Measurements from ENCODE around the gene CLCF1.

The CLCF1 gene

DNA sequence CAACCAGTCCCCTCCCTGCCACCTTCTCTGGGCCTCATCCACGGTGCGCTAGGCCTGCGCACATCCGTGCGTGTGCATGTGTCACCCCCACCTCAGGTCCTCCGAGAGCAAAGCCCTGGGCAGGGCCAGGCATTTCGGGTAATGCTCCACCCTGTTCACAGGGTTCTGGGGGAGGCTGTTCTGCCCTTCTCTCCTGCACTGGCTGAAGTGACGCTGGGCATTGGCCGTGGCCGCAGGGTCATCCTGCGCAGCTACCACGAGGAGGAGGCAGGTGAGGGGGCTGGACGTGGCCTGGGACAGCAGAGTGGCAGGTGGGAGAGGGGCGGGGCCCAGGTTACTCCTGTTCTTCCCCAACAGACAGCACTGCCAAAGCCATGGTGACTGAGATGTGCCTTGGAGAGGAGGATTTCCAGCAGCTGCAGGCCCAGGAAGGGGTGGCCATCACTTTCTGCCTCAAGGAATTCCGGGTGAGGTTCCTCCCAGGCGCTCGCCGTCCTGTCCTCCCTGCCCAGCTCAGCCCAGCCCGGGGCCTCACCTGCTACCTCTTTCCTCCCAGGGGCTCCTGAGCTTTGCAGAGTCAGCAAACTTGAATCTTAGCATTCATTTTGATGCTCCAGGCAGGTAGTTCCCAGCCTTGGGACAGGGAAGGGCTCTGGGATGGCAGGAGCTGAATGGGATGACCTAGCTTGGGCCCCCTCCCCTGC lies 22.3 kb upstream of the CLCF1 start:
- DNase-seq, result no peak

- DNase-seq, result no peak
Measured at GRCh38 chr11:67393990-67394389, 20.6 kb upstream of the CLCF1 start.

GRCh38 chr11:67393437-67393836 lies 20.0 kb upstream of the CLCF1 start:
- no peak for DNase-seq

- DNase-seq, result no peak
Measured at GRCh38 chr11:67392183-67392715, 18.9 kb upstream of the CLCF1 start.

DNA sequence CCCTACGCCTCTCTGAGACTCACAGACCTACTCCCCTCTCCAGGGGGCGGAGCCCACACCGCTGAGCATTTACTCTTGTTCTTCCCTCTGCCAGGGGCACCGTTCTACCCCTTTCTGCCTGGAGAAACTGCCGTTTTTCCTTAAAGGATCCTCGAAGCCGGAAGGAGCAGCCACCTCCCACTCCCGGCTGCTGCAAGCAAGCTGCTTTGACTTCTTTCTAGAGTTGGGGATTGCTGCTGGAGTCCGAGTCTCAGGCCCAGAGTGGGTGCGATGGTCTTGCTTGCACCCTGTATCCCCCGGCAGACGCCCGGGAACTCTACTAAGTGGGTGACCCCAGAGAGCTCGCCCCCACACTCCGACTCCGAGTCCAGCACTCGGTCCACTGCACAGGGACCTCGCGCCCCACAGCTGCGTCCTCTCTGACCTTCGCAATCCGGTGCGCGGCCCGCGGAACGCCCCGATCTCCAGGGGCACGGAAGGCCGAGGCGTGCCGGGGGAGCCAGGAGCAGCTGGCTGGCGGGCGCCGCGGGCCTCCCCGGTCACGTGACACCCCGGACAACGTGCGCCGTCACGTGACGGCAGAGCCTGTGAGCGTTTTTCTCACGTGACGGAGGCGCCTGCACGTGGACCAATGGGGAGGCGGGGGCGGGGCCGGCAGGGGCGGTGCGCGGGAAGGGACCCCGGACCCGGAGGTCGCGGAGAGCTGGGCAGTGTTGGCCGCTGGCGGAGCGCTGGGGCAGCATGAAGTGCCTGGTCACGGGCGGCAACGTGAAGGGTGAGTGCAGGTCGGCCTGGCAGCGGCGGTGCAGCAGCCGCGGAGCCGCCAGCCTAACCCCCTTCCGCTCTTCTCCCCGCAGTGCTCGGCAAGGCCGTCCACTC lies 18.1 kb upstream of the CLCF1 start, which contains the start of gene RAD9A:
RAD9A (plus strand) TSS at position 683 of the 879 bp plus-strand sequence; CDS start at position 742, 59 bp downstream.
- DNase-seq, result peak; percentile 92

GRCh38 chr11:67390947-67391303 lies 17.5 kb upstream of the CLCF1 start:
- DNase-seq, result no peak

DNA sequence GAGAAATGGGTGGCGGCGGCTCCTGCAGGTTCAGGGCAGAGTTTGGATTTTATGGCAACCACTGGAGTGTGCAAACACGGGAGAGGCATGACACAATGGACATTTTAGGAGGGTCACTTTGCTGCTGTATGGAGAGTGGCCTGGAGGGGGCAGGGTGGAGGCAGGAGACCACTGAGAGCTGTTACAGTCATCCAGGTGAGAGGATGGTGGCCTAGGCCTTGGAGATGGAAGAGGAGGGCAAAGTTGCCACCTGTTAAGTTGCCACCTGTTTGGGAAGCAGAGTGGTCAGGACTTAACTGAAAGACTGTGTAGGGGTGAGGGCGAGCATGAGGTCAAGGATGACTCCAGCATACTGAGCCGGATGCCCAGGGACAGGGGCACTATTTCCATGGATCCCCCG lies 16.1 kb upstream of the CLCF1 start:
- DNase-seq, result no peak

- no peak for DNase-seq
Measured at GRCh38 chr11:67387518-67387917, 14.1 kb upstream of the CLCF1 start.

- no peak for DNase-seq
Measured at GRCh38 chr11:67387069-67387468, 13.7 kb upstream of the CLCF1 start.

DNA sequence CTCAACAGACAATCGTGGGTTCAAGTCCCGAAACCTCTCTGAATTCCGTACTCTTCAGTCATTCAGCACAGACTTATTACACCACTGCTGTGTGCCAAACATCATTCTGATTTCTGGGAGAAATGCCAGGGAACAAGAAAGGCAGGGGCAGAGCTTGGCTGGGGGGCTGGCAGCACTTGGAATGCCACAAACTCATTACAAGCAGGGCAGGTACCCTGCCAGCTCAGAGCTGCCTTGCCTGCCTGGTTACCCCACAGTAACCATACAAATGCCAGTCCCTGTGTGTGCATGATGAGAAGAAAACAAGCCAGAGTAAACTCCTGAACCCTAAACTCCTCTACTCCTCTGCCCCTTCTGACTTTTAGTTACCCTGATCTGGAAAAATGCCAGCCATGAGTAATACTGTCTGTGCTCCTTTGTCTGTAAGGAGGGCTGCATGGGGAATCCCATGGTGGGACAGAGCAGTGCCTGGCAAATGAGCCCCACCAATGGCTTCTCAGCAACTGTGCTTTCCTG lies 11.5 kb upstream of the CLCF1 start:
- peak; percentile 61 for DNase-seq

GRCh38 chr11:67382276-67383136 lies 9.1 kb upstream of the CLCF1 start:
- DNase-seq, result peak; percentile 77

- no peak for DNase-seq
Measured at GRCh38 chr11:67381244-67381972, 8.0 kb upstream of the CLCF1 start.

DNA sequence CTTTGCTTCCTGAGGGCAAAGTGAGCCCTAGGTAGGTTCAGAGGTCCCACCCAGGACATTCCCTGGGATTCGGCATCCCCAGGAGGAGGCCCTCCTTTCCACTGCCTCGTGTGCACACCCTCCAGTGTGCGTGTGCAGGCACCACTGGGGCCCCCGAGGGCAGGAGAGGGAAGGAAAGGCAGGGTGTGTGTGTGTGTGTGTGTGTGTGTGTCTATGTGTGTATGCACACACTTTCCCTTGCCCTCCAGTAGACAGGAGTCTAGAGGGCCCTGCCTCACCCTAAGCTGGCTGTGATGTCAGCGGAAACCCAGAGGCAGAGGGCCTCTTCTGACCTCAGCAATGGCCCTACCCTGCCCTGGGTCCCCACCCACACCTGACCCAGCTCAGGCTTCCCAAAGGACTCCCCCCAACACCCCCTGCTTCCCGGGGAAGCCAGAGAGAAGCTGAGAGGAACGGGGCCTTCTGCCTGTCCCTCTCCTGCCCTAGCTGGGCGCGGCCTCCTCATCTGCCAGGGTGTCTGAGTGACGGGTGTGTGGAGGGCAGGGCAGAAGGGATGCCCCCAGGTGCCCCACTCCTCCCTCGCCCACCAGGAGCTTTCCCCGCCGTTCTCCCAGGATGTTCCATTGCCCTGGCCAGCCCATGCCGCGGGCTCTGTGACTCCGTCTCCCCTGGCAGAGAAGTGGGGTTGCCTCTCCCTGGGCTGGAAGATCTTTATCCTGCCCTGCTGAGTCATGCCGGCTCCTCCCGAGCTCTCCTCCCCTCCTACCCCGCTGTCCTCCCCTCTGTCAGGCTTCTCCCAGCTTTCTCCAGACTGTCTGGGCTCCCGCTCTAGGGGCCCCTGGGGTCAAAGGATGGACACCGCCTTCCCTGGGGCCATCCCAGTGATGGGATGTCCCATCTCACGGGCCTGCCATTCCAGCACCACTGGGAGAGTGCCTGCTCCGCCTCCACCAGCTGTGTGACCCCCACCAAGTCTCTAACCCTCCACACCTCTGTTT lies 6.0 kb upstream of the CLCF1 start:
- peak; percentile 53 for DNase-seq

GRCh38 chr11:67378544-67378943 lies 5.1 kb upstream of the CLCF1 start:
- DNase-seq, result no peak

DNA sequence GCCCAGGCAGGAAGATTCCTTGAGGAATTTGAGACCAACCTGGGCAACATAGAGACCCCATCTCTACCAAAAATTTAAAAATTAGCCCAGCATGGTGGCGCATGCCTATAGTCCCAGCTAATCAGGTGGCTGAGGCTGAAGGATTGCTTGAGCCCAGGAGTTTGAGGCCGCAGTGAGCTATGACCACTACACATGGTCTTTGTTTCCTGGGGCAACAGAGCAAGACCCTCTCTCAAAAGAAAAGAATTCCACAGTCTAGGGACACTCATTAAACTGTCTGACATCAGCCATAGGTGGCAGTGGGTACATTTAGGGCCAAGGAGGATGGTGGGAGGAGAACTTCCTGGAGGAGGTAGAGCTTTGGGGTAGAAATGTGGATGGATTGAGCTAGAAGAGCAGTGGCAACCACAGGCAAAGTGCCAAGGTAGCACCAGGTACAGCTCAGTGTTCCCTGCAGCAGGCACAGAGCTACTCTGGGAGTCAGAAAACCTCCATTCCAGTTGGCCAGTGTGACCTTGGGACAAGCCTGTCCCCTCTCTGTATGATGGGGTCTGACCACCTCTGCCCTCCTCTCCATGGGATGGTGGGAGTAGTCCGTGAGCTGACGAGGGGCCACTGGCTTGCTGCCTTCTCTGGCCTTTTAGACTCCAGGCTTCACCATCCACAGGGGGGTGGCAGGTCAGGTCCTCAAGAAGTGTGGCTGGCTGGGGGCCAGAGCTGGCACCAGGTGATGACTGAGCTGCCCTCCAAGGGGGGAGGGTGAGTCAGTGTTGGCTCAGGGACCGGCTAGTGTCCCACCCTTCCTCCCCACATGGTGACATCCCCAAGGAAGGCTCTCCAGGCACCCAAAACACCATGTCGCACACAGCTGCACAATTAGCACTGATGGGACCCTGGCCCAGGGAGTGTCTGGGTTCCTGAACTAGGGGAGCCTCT lies 3.7 kb upstream of the CLCF1 start:
- DNase-seq, result no peak

- no peak for DNase-seq
Measured at GRCh38 chr11:67376063-67376820, 2.8 kb upstream of the CLCF1 start.

DNA sequence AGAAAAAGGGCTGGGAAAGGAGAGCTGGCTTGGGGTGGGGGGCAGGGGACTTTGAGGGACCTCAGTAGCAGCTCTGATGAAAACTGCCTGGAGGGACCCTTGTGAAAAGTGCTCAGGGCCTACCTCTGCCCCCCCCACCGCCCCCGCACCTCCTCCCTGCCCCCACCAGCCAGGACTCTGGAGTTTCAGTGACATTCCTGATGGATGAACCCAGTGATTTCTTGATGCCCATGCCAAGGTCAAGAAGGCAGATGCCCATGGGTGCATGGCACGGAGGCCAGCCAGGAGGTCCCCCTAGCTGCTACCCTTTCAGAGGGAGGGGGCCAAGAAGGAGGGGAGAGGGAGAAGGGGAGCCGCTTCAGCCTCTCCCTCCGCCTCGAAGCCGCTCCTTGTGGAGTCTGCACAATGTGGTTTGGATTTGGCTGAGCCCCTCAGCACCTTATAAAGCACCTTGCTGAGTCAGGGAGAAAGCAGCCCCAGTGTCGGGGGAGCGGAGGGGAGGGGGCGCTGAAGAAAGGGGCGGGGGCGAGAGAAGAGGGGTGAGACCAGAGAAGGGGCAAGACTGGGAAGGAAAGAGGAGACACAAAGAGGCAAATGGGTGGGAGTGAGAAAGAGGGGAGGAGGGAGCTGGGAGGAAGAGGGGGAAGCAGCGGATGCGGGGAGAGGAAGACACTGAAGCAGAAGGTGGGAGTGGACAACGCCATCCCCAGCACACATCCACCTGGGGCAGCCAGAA lies 2.1 kb upstream of the CLCF1 start:
- DNase-seq, result no peak
